HG02798 (cell line): ENCODE data around the gene NR2C2.

Source experiments
- ATAC-seq: cut with Tn5 transposase; IDR thresholded peaks from one replicate; pipeline ENCODE4 v1.9.1; 2021; ENCODE audit warnings: mild to moderate bottlenecking; ENCODE audit not compliant: unreplicated experiment, poor library complexity

NR2C2 gene

GRCh38 chr3:14921034-14921616, 26.3 kb upstream of the NR2C2 start:
- ATAC-seq, result peak; percentile 83

GRCh38 chr3:14921811-14922705, 25.3 kb upstream of the NR2C2 start:
- no peak for ATAC-seq

GRCh38 chr3:14922863-14923262, 24.5 kb upstream of the NR2C2 start:
- no peak for ATAC-seq

DNA sequence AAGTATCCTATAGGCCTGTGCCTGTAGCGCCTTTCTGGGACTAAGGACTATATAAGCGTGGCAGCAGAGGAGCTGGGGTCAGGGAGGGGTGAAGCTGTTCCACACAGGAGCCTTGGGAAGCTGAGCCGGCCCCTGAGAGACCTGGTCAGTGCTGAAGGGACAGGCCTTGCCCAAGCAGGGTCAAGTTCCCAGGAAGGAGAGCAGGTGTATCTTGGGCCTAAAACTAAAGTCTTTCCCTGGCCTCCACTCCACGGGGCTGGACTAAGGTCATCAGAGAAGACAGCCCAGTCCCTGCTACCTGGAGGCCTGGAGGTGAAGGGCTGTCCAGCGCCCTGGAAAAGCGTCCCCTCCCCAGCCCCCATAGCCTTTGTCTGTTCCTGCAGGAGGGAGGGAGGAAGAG, 23.9 kb upstream of the NR2C2 start:
- ATAC-seq, result no peak

GRCh38 chr3:14925729-14926591, 21.4 kb upstream of the NR2C2 start:
- ATAC-seq, result no peak

GRCh38 chr3:14926592-14926991, 20.8 kb upstream of the NR2C2 start:
- no peak for ATAC-seq

- ATAC-seq, result no peak
Measured at GRCh38 chr3:14927308-14927707, 20.1 kb upstream of the NR2C2 start.

DNA sequence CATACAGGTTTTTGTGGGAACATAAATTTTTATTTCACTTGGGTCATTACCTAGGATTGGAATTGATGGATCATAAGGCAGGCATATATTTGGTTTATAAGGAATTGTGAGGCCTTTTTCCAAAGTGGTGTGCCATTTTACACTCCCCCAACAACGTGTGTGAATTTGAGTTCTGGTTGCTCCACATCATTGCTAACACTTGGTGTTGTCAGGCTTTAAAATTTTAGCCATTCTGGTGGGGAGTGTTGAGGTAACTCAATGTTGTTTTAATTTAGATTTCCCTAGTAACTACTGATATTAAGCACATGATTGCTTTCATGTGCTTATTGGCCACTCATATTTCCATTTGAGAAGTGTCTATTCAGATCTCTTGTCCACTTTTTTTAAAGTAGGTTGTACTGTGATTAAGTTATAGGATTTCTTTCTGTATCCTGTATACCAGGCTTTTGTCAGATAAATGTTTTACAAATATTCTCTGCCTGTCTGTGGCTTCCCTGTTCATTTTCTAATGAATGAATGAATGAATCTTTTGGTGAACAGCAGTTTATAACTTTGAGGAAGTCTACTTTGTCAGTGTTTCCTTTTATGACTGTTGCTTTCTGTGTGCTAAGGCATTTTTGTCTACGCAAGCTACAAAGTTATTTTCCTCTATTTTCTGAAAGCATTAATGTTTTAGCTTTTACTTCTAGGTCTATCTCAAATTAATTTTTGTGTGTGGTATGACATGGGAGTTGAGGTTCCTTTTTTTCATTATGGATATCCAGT, 17.9 kb upstream of the NR2C2 start:
- no peak for ATAC-seq

GRCh38 chr3:14933820-14934425, 13.5 kb upstream of the NR2C2 start:
- no peak for ATAC-seq

GRCh38 chr3:14935592-14936345, 11.6 kb upstream of the NR2C2 start:
- ATAC-seq, result no peak

- no peak for ATAC-seq
Measured at GRCh38 chr3:14938954-14939353, 8.4 kb upstream of the NR2C2 start.

- no peak for ATAC-seq
Measured at GRCh38 chr3:14941871-14942270, 5.5 kb upstream of the NR2C2 start.

- ATAC-seq, result no peak
Measured at GRCh38 chr3:14943042-14943441, 4.3 kb upstream of the NR2C2 start.

GRCh38 chr3:14946236-14946635, 1.1 kb upstream of the NR2C2 start:
- ATAC-seq, result no peak

DNA sequence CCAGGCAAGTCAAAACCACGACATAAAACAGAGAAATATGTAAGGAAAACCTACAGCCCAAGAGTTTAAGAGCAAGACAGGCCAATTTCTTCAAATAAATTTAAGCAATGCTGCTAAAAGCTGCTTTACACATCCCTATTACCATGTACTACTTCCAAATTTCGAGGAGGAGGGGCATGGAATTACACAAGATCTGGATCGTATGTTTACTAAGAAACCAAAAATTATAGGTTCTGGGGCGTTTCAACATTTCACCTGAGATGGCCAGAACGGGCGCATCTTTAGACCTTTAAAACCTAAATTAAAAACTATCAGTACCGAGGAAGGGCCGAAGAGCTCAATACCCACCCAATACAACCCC, 664 bp upstream of the NR2C2 start:
- no peak for ATAC-seq

DNA sequence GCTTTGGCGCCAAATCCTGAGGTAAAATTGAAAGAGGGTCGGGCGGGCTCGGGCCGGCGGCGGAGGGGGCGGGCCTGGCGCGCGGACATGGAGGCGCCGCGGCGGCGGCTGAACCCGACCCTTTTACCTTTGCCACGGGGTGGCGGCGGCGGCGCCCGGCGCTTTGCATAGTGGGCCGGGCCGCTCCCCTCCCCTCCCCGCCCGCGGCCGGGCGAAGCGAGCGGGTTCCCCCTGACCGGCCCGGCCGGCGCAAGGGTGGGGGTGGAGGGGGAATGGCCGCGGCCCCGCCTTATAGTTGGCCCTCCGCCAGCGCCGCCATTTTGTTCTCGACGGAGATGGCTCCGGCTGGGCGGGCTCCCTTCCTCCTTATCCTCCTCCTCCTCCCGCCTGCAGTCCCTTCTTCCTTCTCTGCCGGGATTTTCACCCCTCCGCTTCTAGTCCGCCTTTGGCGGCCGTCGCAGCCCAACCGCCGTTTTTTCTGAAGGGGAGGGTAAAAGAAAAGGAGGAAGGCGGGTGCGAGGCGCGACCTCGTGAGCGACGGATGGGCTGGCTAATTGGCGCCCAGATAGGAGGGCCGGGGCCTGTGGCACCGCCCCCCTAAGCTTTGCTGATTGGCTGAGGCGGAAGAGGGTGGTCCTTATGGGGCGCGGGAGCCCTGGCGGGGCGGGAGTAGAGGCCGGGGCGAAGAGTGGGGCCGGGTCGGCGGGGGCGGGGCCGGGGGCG, 664 bp downstream of the NR2C2 start:
- peak; percentile 86 for ATAC-seq

GRCh38 chr3:14948609-14949038, 1.2 kb downstream of the NR2C2 start:
- ATAC-seq, result no peak

- no peak for ATAC-seq
Measured at GRCh38 chr3:14949126-14949525, 1.7 kb downstream of the NR2C2 start.

DNA sequence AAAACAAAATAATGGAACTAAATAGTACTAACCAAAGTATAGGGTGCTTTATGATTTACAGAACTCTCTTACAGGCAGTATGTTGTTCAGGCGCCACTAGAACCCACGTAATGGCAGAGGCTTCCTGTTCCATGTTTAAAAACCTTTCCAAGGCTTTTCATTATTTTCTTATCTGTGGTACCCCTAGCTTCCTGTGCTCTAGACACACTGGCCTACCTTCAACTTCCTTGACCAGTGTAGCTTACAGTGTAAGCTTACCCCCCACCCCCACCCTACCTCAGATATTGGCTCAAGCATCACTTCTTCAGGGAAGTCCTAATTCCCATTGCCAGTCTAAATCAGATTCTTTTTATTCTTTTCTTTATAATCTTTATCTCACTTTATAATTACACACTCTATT, 2.9 kb downstream of the NR2C2 start:
- no peak for ATAC-seq
